Liver (tissue), 9 donors: ENCODE results near the gene ZSCAN25. TPM values are rescaled to one million over a fixed set of nuclear protein-coding genes. Genes with fewer than 3 reads are reported as not detected.

Experiments
- DNase-seq: peaks from one replicate; pipeline ENCODE4 v3.0.0-alpha.2; 2017; ENCODE audit warnings: low spot score
- H3K27ac ChIP-seq, 2 donors: one replicate each; pipeline ENCODE4 v1.7.0; 2013; ENCODE audit warnings: inconsistent platforms in 2 of 2, low read length in 2 of 2, control low read depth in 1 of 2, low read depth in 1 of 2, mild to moderate bottlenecking in 1 of 2
- H3K27me3 ChIP-seq, 4 donors: one replicate each; pipeline versions ENCODE4 v1.6.1 to v1.7.0; 2013; ENCODE audit warnings: low read length in 3 of 4, inconsistent platforms in 1 of 4, mild to moderate bottlenecking in 1 of 4, moderate library complexity in 1 of 4; ENCODE audit not compliant: control insufficient read depth in 4 of 4, insufficient read depth in 4 of 4
- H3K36me3 ChIP-seq, 4 donors: one replicate each; pipeline versions ENCODE4 v1.6.1 to v1.7.0; 2013; ENCODE audit warnings: low read length in 3 of 4, mild to moderate bottlenecking in 3 of 4, low read depth in 1 of 4, moderate library complexity in 1 of 4; ENCODE audit not compliant: control insufficient read depth in 4 of 4, insufficient read depth in 3 of 4
- H3K4me1 ChIP-seq, 4 donors: one replicate each; pipeline versions ENCODE4 v1.6.1 to v1.7.0; 2013; ENCODE audit warnings: low read length in 3 of 4, mild to moderate bottlenecking in 3 of 4, moderate library complexity in 1 of 4; ENCODE audit not compliant: control insufficient read depth in 4 of 4, insufficient read depth in 4 of 4
- H3K4me3 ChIP-seq, 3 donors: one replicate each; pipeline versions ENCODE4 v1.6.1 to v1.7.0; 2013; ENCODE audit warnings: low read length in 3 of 3, control low read depth in 1 of 3, low read depth in 1 of 3, mild to moderate bottlenecking in 1 of 3
- H3K9ac ChIP-seq, 2 donors: one replicate each; pipeline ENCODE4 v1.7.0; 2013; ENCODE audit warnings: low read length in 2 of 2, mild to moderate bottlenecking in 2 of 2, moderate library complexity in 2 of 2, control low read depth in 1 of 2, low read depth in 1 of 2
- H3K9me3 ChIP-seq, 4 donors: one replicate each; pipeline versions ENCODE4 v1.6.1 to v1.7.0; 2013; ENCODE audit warnings: low read length in 3 of 4; ENCODE audit not compliant: control insufficient read depth in 4 of 4
- ATF3 ChIP-seq: IDR thresholded peaks from 2 replicates; pipeline ENCODE4 v1.6.1; 2016; ENCODE audit warnings: antibody characterized with exemption
- EGR1 ChIP-seq, 2 donors: IDR thresholded peaks; 2 replicates each; pipeline ENCODE4 v1.6.1; 2016 to 2018; ENCODE audit warnings: antibody characterized with exemption in 2 of 2, low read depth in 2 of 2
- FOXA1 ChIP-seq: IDR thresholded peaks from 2 replicates; pipeline ENCODE4 v1.6.1; 2016; ENCODE audit warnings: antibody characterized with exemption
- FOXA2 ChIP-seq: IDR thresholded peaks from 2 replicates; pipeline ENCODE4 v1.6.1; 2016; ENCODE audit warnings: antibody characterized with exemption
- GABPA ChIP-seq, 2 donors: IDR thresholded peaks in 1 of 2; conservative IDR thresholded peaks in 1 of 2; 2 replicates each; pipeline ENCODE4 v1.6.1; 2016; ENCODE audit warnings: antibody characterized with exemption in 2 of 2, mild to moderate bottlenecking in 1 of 2, moderate library complexity in 1 of 2
- HNF4A ChIP-seq, 2 donors: conservative IDR thresholded peaks; 2 replicates each; pipeline ENCODE4 v1.6.1; 2016; ENCODE audit warnings: antibody characterized with exemption in 2 of 2, mild to moderate bottlenecking in 2 of 2
- HNF4G ChIP-seq: IDR thresholded peaks from 2 replicates; pipeline ENCODE4 v1.6.1; 2016; ENCODE audit warnings: antibody characterized with exemption
- JUND ChIP-seq, 2 donors: IDR thresholded peaks; 2 replicates each; pipeline ENCODE4 v1.6.1; 2016; ENCODE audit warnings: antibody characterized with exemption in 2 of 2
- MAX ChIP-seq: IDR thresholded peaks from 2 replicates; pipeline ENCODE4 v1.6.1; 2016; ENCODE audit warnings: antibody characterized with exemption
- NR2F2 ChIP-seq: IDR thresholded peaks from 2 replicates; pipeline ENCODE4 v1.6.1; 2016; ENCODE audit warnings: antibody characterized with exemption
- RAD21 ChIP-seq, 2 donors: IDR thresholded peaks; 2 replicates each; pipeline ENCODE4 v1.6.1; 2016; ENCODE audit warnings: antibody characterized with exemption in 2 of 2, mild to moderate bottlenecking in 2 of 2
- REST ChIP-seq: IDR thresholded peaks from 2 replicates; pipeline ENCODE4 v1.6.1; 2016; ENCODE audit warnings: antibody characterized with exemption, mild to moderate bottlenecking
- RXRA ChIP-seq, 2 donors: IDR thresholded peaks; 2 replicates each; pipeline ENCODE4 v1.6.1; 2017 to 2018; ENCODE audit warnings: antibody characterized with exemption in 2 of 2, mild to moderate bottlenecking in 1 of 2
- SP1 ChIP-seq: IDR thresholded peaks from 2 replicates; pipeline ENCODE4 v1.6.1; 2018; ENCODE audit warnings: antibody characterized with exemption, mild to moderate bottlenecking
- TAF1 ChIP-seq: conservative IDR thresholded peaks from 2 replicates; pipeline ENCODE4 v1.6.1; 2016; ENCODE audit warnings: antibody characterized with exemption, mild to moderate bottlenecking
- YY1 ChIP-seq: IDR thresholded peaks from 2 replicates; pipeline ENCODE4 v1.6.1; 2016; ENCODE audit warnings: antibody characterized with exemption, mild to moderate bottlenecking
- ZBTB33 ChIP-seq: IDR thresholded peaks from 2 replicates; pipeline ENCODE4 v1.6.1; 2016; ENCODE audit warnings: antibody characterized with exemption
- WGBS: extraction: QIAGEN DNeasy Blood & Tissue Kit; methylation state at CpG from one replicate; pipeline ENCODE4 v1.1.7; 2013; 5-methylcytosine and 5-hydroxymethylcytosine counted together
- polyA plus RNA-seq, 2 donors: library from polyadenylated mRNA; stranded (reverse) in 1 of 2; unstranded in 1 of 2; fragments of 200-250 nt in 1 of 2; fragments of >200 nt in 1 of 2; fragmentation: Nextera tagmentation in 1 of 2; extraction: Ambion mirVana in 1 of 2; gene quantifications; one replicate each; pipeline versions ENCODE4 v1.2.1 to v1.2.3, GENCODE V29; 2013 to 2015
- total RNA-seq, 2 donors: library from RNA; depleted of rRNA; stranded (reverse); fragments of >200 nt; gene quantifications; one replicate each; pipeline ENCODE4 v1.2.3, GENCODE V29; 2014
- TF ChIP-seq, protein P1 (sequence below): fragments of 150-350 bp; IDR thresholded peaks from 2 replicates; pipeline ENCODE4 v1.5.1; 2017; ENCODE audit warnings: improper control_type of control experiment, low read depth, low read length; ENCODE audit not compliant: missing input control
- donor health status: healthy.
- donor health status: healthy.
- donor health status: healthy.
- donor health status: healthy.
- donor health status: healthy.

The ZSCAN25 gene
- total and polyA plus RNA-seq, 4 donors, result 2.3 to 11.0 (median 5.9) TPM

DNA sequence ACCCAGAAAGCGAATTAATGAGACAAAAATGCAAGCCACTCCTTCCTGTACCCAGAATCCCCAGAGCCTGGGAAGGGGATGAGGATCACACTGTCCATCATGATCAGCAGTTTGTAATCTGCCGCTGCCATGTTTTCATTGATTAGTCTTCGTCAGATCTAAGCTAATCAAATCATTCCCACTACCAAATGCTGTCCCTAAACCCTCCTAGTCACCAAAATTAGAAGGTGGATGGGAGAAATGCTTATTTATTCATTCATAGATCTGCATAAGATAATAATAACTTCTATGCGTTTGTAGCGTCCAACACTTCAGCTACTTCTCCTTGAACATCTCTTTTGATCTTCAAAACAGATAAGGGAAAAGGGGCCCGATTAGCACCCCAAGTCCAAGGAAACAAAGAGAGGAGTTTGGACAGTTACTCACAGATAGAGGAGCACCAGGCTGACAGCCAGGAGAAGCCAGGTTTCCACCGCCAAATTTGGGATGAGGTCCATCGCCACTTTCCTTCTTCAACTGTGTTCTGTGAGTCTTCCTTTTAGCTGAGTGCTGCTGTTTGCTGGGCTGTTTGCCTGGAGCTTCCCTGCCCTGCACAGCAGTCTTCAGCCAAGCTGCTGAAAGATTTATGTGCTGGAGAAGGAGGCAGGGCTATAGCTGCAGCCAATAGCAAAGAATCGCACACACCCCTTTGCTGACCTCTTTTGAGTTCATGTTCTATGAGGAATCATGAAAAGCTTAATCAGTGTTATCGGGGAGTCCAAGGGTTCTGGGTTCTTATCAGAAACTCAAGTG, 62.9 kb downstream of the ZSCAN25 start, which contains the start of gene CYP3A5:
Gene CYP3A5, minus strand, starts transcription at position 597 of the 792 bp plus-strand sequence. Its CDS starts 100 bp downstream, at position 497.
- TF ChIP-seq RAD21 (IDR thresholded peaks at IDR 0.05), result peak; percentile 64 to 74
- no peak for TF ChIP-seq EGR1 (IDR thresholded peaks at IDR 0.05; ENCODE audit: low read depth in 2 of 2)
- TF ChIP-seq REST, result peak; percentile 96
- TF ChIP-seq RXRA (IDR thresholded peaks at IDR 0.05), result peak; percentile 89 to 94
- TF ChIP-seq ATF3, result no peak
- TF ChIP-seq, protein P1, sequence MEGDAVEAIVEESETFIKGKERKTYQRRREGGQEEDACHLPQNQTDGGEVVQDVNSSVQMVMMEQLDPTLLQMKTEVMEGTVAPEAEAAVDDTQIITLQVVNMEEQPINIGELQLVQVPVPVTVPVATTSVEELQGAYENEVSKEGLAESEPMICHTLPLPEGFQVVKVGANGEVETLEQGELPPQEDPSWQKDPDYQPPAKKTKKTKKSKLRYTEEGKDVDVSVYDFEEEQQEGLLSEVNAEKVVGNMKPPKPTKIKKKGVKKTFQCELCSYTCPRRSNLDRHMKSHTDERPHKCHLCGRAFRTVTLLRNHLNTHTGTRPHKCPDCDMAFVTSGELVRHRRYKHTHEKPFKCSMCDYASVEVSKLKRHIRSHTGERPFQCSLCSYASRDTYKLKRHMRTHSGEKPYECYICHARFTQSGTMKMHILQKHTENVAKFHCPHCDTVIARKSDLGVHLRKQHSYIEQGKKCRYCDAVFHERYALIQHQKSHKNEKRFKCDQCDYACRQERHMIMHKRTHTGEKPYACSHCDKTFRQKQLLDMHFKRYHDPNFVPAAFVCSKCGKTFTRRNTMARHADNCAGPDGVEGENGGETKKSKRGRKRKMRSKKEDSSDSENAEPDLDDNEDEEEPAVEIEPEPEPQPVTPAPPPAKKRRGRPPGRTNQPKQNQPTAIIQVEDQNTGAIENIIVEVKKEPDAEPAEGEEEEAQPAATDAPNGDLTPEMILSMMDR, result no peak
- no peak for TF ChIP-seq ZBTB33
- TF ChIP-seq TAF1, result peak; percentile 99
- TF ChIP-seq GABPA (IDR thresholded peaks at IDR 0.05 in 1 of 2, conservative IDR thresholded peaks at IDR 0.05 in 1 of 2), result no peak
- peak; percentile 66 to 74 for TF ChIP-seq HNF4A (conservative IDR thresholded peaks at IDR 0.05)
- TF ChIP-seq NR2F2, result no peak
- peak; percentile 91 for TF ChIP-seq SP1
- peak; percentile 17 for TF ChIP-seq FOXA2
- TF ChIP-seq MAX, result peak; percentile 25
- peak in 1 of 2 donors; percentile 64 for TF ChIP-seq JUND (IDR thresholded peaks at IDR 0.05)
- TF ChIP-seq YY1, result peak; percentile 86
- TF ChIP-seq FOXA1, result no peak
- peak; percentile 58 for TF ChIP-seq HNF4G
- peaks cover 4 to 34% (median 17%) of the 10 kb centered on the region in 4 donors for H3K36me3 ChIP-seq
- 31% methylated on average over 10 of the region's 10 CpGs for WGBS
- peak within 1 kb of the TSS; percentile 83 to 97 for H3K9ac ChIP-seq
- H3K4me3 ChIP-seq, result peak within 1 kb of the TSS; percentile 58 to 95 (median 74)
- H3K4me1 ChIP-seq, result peaks cover 0 to 24% (median 6%) of the 10 kb centered on the region in 4 donors
- peak within 1 kb of the TSS; percentile 79 to 89 for H3K27ac ChIP-seq
- DNase-seq, result no peak
- H3K9me3 ChIP-seq, result no peaks in the 10 kb centered on the region
- H3K27me3 ChIP-seq, result no peaks in the 10 kb centered on the region

Other genes with a start within 250 kb of the ZSCAN25 start
- gene ARPC1B, start 242.2 kb upstream of the ZSCAN25 start, total RNA-seq, result 100 to 1,000 TPM; 111 to 182 TPM
- 100 to 1,000 TPM in 1 of 2 donors, 10 to 100 TPM in 1; 43.9 to 112 TPM for gene ARPC1B, start 242.2 kb upstream of the ZSCAN25 start, polyA plus RNA-seq
- gene PDAP1, start 208.3 kb upstream of the ZSCAN25 start, total RNA-seq, result 10 to 100 TPM; 11.6 to 48.5 TPM
- 10 to 100 TPM; 14.6 to 83.6 TPM for gene PDAP1, start 208.3 kb upstream of the ZSCAN25 start, polyA plus RNA-seq
- 10 to 100 TPM; 18.5 to 28.6 TPM for gene BUD31, start 208.0 kb upstream of the ZSCAN25 start, total RNA-seq
- 10 to 100 TPM; 35.4 to 55.9 TPM for gene BUD31, start 208.0 kb upstream of the ZSCAN25 start, polyA plus RNA-seq
- gene PTCD1, start 178.1 kb upstream of the ZSCAN25 start, total RNA-seq, result 1 to 10 TPM; 4.2 to 4.3 TPM
- 1 to 10 TPM; 3.1 to 3.5 TPM for gene PTCD1, start 178.1 kb upstream of the ZSCAN25 start, polyA plus RNA-seq
- gene CPSF4, start 178.0 kb upstream of the ZSCAN25 start, total RNA-seq, result 10 to 100 TPM; 11.5 to 15.3 TPM
- gene CPSF4, start 178.0 kb upstream of the ZSCAN25 start, polyA plus RNA-seq, result 1 to 10 TPM; 7.1 to 9.6 TPM
- 100 to 1,000 TPM; 260 to 266 TPM for gene ATP5MF, start 150.8 kb upstream of the ZSCAN25 start, total RNA-seq
- gene ATP5MF, start 150.8 kb upstream of the ZSCAN25 start, polyA plus RNA-seq, result 100 to 1,000 TPM; 530 to 607 TPM
- 1 to 10 TPM; 7.4 TPM for gene ZNF789, start 144.1 kb upstream of the ZSCAN25 start, total RNA-seq
- 1 to 10 TPM; 1.6 to 2.3 TPM for gene ZNF789, start 144.1 kb upstream of the ZSCAN25 start, polyA plus RNA-seq
- gene ZNF394, start 116.7 kb upstream of the ZSCAN25 start, total RNA-seq, result 10 to 100 TPM; 18.1 to 18.3 TPM
- gene ZNF394, start 116.7 kb upstream of the ZSCAN25 start, polyA plus RNA-seq, result 1 to 10 TPM; 5.5 to 6.1 TPM
- gene ZKSCAN5, start 112.3 kb upstream of the ZSCAN25 start, total RNA-seq, result 1 to 10 TPM; 4.7 to 5.4 TPM
- gene ZKSCAN5, start 112.3 kb upstream of the ZSCAN25 start, polyA plus RNA-seq, result 1 to 10 TPM; 1.7 to 2.2 TPM
- gene FAM200A, start 64.8 kb upstream of the ZSCAN25 start, total RNA-seq, result 1 to 10 TPM; 2.4 to 4.6 TPM
- gene FAM200A, start 64.8 kb upstream of the ZSCAN25 start, polyA plus RNA-seq, result 1 to 10 TPM; 1.0 to 1.7 TPM
- gene ZNF655, start 58.3 kb upstream of the ZSCAN25 start, total RNA-seq, result 10 to 100 TPM; 37.2 to 59.7 TPM
- gene ZNF655, start 58.3 kb upstream of the ZSCAN25 start, polyA plus RNA-seq, result 10 to 100 TPM; 15.9 to 27.6 TPM
- gene TMEM225B, start 18.7 kb upstream of the ZSCAN25 start, total RNA-seq, result under 1 TPM; 0.17 to 0.28 TPM
- under 1 TPM in 1 of 2 donors, not detected in 1; 0.10 TPM for gene TMEM225B, start 18.7 kb upstream of the ZSCAN25 start, polyA plus RNA-seq
- gene CYP3A5, start 63.0 kb downstream of the ZSCAN25 start, total RNA-seq, result 1,000 to 10,000 TPM in 1 of 2 donors, 10 to 100 TPM in 1; 21.9 to 1,413 TPM
- gene CYP3A5, start 63.0 kb downstream of the ZSCAN25 start, polyA plus RNA-seq, result 1,000 to 10,000 TPM in 1 of 2 donors, 100 to 1,000 TPM in 1; 117 to 1,316 TPM
- gene CYP3A7, start 118.2 kb downstream of the ZSCAN25 start, total RNA-seq, result 1,000 to 10,000 TPM in 1 of 2 donors, 10 to 100 TPM in 1; 81.2 to 2,448 TPM
- gene CYP3A7, start 118.2 kb downstream of the ZSCAN25 start, polyA plus RNA-seq, result 10 to 100 TPM; 36.1 to 85.6 TPM
- 100 to 1,000 TPM in 1 of 2 donors, under 1 TPM in 1; 0.51 to 138 TPM for gene CYP3A4, start 167.2 kb downstream of the ZSCAN25 start, total RNA-seq
- gene CYP3A4, start 167.2 kb downstream of the ZSCAN25 start, polyA plus RNA-seq, result 1,000 to 10,000 TPM in 1 of 2 donors, 100 to 1,000 TPM in 1; 440 to 1,082 TPM
- 10 to 100 TPM in 1 of 2 donors, under 1 TPM in 1; 0.61 to 75.3 TPM for gene CYP3A43, start 211.1 kb downstream of the ZSCAN25 start, total RNA-seq
- gene CYP3A43, start 211.1 kb downstream of the ZSCAN25 start, polyA plus RNA-seq, result 10 to 100 TPM in 1 of 2 donors, 1 to 10 TPM in 1; 4.6 to 35.1 TPM